Mononuclear cell (primary cell): ENCODE results near the gene PNMA6F. TPM values are rescaled to one million over a fixed set of nuclear protein-coding genes. Genes with fewer than 3 reads are reported as not detected.
"Not testable (repeated sequence)": the region's sequence is repeated elsewhere in the genome, so short reads cannot be mapped to it uniquely, and the experiment has no call there.

Experiments used
- H3K27me3 ChIP-seq: 2 replicates; pipeline ENCODE4 v1.6.0; 2011; ENCODE audit warnings: low read length, control low read depth; ENCODE audit not compliant: insufficient read depth
- H3K4me1 ChIP-seq: 2 replicates; pipeline ENCODE4 v1.5.1; 2011; ENCODE audit warnings: mild to moderate bottlenecking, low read length, control low read depth; ENCODE audit not compliant: insufficient read depth
- H3K4me3 ChIP-seq: 2 replicates; pipeline ENCODE4 v1.5.1; 2011; ENCODE audit warnings: mild to moderate bottlenecking, low read length, moderate library complexity
- H3K9me3 ChIP-seq: 2 replicates; pipeline ENCODE4 v1.5.1; 2011; ENCODE audit warnings: low read depth, mild to moderate bottlenecking, control low read depth, low read length
- total RNA-seq: library from RNA; depleted of rRNA; stranded (reverse); fragments of >200 nt; gene quantifications from one replicate; pipeline ENCODE4 v1.2.3, GENCODE V29; 2012

PNMA6F gene
- total RNA-seq, 1 donor, result not detected

DNA sequence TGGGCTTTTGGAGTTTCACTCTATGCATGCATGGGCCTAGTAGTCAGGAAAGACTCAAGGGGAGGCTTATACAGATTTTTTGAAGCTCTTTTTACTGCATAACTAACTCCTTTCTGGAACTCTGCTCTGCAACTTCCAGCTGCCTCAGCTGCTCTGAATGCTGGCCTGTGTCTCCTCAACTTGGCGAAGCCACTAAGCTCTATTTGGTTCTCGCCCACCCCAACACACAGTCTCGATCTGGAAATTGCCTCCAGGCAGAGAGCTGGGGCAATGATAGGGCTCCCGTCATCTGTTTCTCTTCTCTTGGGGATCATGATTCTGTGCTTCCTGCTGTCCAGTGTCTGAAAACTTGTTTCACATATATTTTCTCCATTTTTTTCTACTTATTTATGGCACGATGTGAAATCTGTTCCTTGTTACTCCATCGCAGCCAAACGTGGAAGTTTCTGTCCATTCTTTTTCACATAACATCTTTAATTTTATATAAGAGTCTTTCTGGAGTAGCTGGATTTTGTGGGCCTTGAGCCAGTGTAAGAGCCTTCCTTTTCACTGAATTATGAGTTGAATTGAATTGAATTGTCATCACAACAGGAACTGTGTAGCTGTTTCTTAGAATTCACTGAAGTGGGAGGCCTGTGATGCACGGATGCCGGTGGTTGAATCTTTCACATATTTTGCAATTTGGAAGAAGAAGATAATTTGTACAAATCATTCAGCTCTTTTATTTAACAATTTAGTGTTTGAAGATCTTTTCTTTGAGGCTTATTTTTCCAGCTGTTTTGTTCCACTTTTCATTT, 21.4 kb upstream of the PNMA6F start:
- no peak overlapping the region for H3K4me3 ChIP-seq
- no peaks in the 10 kb centered on the region for H3K27me3 ChIP-seq
- no peaks in the 10 kb centered on the region for H3K4me1 ChIP-seq
- no peaks in the 10 kb centered on the region for H3K9me3 ChIP-seq

DNA sequence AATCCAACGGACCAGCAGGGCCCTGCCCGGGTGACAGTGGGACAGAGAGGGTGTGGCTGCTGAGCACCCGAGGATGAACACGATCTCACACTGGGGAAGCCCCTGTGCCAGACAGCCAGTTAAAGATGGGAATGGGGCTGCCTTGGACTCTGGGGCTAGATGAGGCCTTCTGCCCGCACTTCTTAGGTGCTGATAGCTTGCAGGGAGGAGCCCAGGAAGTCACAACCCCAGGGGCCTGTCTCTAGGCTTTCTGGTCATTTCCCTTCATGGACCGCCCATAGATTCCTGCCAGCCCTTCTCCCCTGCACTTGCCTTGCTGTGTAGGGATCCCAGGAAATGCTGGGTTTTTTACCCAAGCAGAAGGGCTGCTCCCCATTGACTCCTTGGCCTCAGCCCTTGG, 18.5 kb upstream of the PNMA6F start:
- Histone ChIP-seq H3K4me3 (no peak overlapping the region), H3K27me3 (no peaks in the 10 kb centered on the region), H3K4me1 (peaks cover 12% of the 10 kb centered on the region), H3K9me3 (no peaks in the 10 kb centered on the region)

DNA sequence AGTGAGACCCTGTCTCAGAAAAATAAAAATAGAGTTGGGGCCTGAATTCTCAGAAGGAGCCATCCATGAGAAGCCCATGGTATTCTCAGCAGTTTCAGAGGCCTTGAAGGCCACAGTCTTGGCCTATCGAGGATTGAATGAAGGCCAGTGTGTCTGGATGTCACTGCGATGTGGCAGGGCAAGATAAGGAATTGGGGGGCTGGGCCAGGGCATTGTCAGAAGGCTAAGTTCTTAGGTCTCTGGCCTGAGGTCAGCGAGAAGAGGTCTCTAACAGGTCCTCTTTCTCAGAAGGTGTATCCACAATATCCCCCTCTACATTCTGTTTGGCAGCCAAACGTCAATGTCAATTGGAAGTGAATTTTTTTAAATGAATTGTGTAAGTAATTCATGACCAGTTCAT, 18.1 kb upstream of the PNMA6F start:
- Histone ChIP-seq H3K4me1 (peaks cover 12% of the 10 kb centered on the region), H3K4me3 (no peak overlapping the region), H3K27me3 (no peaks in the 10 kb centered on the region)

DNA sequence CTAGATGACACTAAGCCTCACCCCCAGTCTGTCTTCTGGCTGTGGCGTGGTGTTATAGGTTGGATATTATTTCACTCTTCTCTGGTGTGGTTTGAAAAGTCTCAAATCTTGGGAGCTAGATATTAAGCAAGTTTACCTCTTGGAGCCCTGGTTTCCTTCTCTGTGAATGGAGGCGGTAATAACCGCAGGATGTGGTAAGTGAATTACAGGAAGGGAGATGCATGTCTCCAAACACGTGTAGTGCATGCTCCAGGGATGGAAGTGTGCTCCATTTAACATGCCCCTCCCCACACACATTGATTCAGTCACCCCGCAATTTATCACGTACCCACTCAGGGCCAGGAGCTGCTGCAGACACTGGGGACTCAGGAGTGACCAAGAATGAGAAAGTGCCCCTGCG, 17.3 kb upstream of the PNMA6F start:
- Histone ChIP-seq H3K27me3 (no peaks in the 10 kb centered on the region), H3K4me3 (no peak overlapping the region), H3K9me3 (no peaks in the 10 kb centered on the region), H3K4me1 (peaks cover 12% of the 10 kb centered on the region)

More for the DNA sequence above, 18.1 kb upstream of the PNMA6F start:
- no peaks in the 10 kb centered on the region for H3K9me3 ChIP-seq

DNA sequence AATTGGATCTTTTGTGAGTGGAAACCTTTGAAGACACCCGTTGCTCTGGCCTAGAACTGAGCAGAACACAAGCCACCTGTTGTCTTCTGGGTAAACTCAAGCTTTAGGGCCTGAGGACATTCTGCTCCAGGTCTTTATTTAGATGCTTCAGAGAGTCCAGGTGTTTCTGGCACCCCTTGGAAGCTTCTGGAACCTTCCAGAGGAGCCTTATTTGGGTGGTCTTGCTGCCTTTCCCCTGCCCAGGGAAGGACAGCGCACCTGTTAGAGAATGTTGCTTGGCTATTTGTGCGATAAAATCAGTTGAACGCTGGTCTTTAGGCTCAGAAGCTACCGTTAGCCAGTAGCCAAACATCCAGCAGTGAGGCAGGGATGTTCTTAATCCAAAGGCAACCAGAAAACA, 15.4 kb upstream of the PNMA6F start:
- H3K4me1 ChIP-seq, result peaks cover 12% of the 10 kb centered on the region
- H3K4me3 ChIP-seq, result no peak overlapping the region
- H3K9me3 ChIP-seq, result no peaks in the 10 kb centered on the region
- H3K27me3 ChIP-seq, result no peaks in the 10 kb centered on the region

DNA sequence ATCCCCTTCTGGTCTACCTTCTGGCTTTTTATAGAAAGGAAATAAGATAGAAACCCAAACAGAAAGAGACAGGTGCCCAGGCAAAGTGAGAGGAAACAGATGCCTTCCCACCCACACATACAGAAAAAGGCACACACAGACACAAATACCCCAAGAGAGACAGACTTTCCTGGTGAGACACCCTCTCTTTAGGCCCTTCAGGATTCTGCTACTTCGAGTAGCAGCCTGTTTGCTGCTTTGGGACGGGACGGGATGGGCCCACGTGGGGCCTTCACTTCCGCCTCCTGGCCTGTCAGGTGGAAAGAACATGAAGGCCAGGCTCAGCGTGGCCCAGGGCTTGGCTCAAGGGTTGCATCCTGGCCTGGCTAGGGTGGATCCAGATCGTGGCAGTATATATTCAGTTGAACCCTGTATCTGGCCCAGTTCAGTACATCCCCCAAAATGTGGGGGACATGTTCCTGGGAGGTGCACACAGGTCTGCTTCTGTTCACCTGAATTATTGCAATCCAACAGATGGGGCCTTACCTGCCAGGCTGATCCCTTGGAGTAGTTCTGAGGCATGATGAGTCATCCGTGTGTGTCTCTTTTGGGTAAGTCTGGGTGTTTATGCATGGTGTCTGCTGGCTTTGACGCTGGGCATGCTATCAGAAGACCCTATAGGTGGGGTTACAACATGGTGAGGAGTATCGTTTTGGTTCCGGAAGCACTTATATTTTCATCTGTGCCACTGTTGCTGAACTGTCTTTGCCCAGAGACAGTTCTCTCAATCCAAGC, 14.7 kb upstream of the PNMA6F start:
- Histone ChIP-seq H3K4me1 (peaks cover 12% of the 10 kb centered on the region), H3K27me3 (no peaks in the 10 kb centered on the region), H3K9me3 (no peaks in the 10 kb centered on the region), H3K4me3 (no peak overlapping the region)

DNA sequence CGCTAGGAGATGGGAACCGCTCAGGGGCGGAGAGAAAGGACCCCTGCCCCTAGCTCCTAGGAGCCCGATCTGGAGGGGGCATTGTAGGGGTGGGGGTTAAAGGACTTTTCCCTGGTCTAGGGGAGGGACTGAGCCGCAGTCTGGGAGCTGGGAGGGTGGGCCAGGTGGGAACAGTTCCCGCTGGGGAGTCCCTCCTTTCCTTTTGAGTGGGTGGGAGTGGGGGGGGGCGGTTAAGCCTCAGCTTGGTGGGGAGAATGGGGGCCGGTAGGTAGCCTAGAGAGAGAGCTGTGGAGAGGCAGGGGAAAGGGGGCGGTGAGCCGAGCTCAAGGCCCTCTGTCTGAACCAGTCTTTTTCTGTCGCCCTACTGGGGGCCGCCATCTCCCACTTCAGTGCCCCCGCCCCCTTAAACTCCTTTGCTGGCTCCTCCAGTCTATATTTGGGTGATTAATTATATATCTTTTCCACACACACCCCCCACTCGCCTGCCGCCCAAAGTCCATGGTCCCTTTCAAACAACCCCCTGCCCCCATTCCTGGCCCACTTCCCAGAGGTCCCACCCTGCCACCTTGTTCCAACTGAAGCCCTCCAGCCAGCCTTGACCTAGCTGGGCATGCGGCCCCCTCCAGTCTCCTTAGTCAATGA, 13.2 kb upstream of the PNMA6F start:
- Histone ChIP-seq H3K4me3 (peak overlapping the region; percentile 46), H3K4me1 (peaks cover 12% of the 10 kb centered on the region), H3K27me3 (no peaks in the 10 kb centered on the region), H3K9me3 (no peaks in the 10 kb centered on the region)

DNA sequence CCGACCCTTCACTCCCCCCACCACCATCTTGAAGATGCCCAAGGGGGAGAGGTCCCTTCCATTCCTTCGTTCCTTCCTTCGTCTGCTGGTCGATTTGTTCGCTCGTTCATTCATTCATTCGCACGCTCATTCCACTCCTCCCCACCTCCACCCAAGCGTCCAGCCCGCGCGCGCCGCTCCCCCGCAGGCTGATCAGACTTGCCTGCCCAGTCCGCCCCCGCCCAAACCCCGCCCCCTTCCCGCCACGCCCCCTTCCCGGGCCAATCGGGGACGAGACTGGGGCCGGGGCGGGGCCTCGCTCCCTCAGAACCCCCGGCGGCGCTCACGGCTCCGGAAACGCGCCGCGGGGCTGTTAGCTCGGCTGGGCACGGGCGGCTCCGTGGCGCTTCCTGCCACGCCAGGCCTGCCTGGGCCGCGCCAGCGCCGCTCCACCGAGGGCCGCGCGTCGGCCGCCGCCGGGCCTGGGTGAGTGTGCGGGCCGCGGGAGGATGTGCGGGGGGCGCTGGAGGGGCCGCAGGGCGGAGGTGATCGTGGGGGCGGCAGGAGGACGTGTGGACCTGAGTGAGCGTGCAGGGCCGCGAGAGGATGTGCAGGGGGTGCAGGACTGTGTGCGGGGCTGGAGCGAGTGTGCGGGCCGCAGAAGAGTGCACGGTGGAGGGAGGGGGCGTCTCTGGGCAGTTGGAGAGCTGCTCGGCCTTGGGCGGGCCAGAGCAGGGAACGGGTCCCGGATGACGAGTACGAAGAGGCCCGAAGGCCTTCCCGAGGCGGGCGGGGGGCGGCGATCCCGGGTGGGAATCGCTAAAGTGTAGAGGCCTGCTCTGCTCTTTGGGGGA, 12.5 kb upstream of the PNMA6F start, which contains the start of gene ZNF275:
ZNF275 (plus strand) TSS at position 333 of the 833 bp plus-strand sequence. CDS start 2,527 bp downstream, outside the sequence.
- no peaks in the 10 kb centered on the region for H3K9me3 ChIP-seq
- peak within 1 kb of the TSS; percentile 46 for H3K4me3 ChIP-seq
- H3K27me3 ChIP-seq, result no peaks in the 10 kb centered on the region
- H3K4me1 ChIP-seq, result peaks cover 12% of the 10 kb centered on the region

DNA sequence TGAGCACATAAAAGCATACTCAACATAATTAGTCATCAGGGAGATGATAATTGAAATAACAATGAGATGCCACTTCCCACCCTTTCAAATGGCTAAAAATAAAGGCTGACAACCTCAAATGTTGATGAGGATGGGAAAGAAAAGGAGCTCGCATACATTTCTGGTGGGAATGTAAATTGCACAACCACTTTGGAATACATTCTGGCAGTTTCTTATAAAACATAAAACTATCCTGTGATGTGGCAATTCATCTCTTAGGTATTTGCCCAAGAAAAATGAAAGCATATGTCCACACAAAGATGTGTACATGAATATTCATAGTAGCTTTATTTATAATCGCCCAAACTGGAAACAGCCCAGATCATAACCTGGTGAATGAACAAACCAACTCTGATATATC, 11.7 kb upstream of the PNMA6F start:
- no peaks in the 10 kb centered on the region for H3K9me3 ChIP-seq
- no peak overlapping the region for H3K4me3 ChIP-seq
- peaks cover 12% of the 10 kb centered on the region for H3K4me1 ChIP-seq
- no peaks in the 10 kb centered on the region for H3K27me3 ChIP-seq

DNA sequence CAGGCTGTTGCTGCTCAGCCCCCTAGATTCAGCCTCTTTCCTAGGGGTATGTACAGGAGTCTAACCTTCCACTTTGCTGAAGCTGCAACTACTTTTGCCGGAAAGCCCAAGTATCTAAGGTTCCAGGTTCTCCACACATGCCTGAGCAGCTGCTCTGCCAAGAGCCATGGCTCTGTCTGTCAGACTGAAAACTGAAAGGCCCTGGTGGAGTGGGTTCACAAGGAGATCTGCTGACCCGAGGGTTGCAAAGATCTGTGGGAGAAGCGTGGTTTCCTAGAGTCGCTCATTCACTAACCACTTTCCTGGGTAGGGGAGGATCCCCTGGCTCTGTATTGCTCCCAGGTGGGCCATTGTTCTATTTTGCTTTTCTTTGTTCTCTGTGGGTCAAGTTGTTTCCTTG, 6.0 kb upstream of the PNMA6F start:
- Histone ChIP-seq H3K27me3 (peaks cover 4% of the 10 kb centered on the region), H3K4me1 (no peaks in the 10 kb centered on the region), H3K9me3 (no peaks in the 10 kb centered on the region), H3K4me3 (no peak overlapping the region)

DNA sequence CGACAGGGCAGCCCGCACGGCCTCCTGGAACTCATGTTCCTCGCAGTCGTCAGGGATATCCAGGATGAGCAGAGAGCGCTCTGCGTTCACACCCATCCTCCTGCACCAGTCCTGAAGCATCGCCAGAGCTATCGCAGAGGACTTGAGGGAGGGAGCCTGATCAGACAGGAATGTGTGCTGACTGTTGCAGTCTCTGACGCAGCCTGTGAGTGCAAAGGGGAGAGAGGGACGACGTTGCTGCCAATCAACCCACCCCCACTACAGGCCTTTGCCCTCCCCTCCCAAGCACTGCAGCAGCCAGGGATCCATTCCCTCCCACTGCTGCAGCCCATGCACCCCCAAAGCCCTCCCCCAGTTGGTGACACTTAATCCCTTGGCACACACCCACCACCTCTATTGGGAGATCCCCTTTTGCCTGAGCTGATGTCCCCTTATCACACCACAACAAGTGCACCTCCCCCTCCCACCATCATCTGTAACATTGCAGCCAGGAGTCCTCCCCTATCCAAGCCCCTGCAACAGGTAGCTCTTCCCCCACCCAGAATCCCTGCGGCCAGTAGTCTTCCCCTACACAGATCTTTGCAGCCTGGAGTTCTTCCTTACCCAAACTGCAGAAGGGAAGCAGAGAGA, 897 bp downstream of the PNMA6F start:
- Histone ChIP-seq H3K9me3 (no peaks in the 10 kb centered on the region), H3K4me3 (no peak overlapping the region), H3K4me1 (no peaks in the 10 kb centered on the region), H3K27me3 (peaks cover 12% of the 10 kb centered on the region)

DNA sequence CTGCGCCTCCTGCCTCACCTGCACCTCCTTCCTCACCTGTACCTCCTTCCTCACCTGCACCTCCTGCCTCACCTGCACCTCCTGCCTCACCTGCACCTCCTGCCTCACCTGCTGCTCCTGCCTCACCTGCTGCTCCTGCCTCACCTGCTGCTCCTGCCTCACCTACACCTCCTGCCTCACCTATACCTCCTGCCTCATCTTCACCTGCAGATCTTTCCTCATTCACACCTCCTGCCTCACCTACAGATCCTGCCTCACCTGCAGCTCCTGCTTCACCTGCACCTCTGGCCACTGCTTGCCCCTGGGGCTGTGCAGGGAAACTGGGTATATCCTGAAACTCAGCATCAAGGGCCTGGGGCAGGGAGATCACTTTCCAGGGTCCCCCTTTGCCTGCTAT, 1.5 kb downstream of the PNMA6F start:
- H3K27me3 ChIP-seq, result peaks cover 12% of the 10 kb centered on the region
- H3K4me1 ChIP-seq, result not testable (repeated sequence)

DNA sequence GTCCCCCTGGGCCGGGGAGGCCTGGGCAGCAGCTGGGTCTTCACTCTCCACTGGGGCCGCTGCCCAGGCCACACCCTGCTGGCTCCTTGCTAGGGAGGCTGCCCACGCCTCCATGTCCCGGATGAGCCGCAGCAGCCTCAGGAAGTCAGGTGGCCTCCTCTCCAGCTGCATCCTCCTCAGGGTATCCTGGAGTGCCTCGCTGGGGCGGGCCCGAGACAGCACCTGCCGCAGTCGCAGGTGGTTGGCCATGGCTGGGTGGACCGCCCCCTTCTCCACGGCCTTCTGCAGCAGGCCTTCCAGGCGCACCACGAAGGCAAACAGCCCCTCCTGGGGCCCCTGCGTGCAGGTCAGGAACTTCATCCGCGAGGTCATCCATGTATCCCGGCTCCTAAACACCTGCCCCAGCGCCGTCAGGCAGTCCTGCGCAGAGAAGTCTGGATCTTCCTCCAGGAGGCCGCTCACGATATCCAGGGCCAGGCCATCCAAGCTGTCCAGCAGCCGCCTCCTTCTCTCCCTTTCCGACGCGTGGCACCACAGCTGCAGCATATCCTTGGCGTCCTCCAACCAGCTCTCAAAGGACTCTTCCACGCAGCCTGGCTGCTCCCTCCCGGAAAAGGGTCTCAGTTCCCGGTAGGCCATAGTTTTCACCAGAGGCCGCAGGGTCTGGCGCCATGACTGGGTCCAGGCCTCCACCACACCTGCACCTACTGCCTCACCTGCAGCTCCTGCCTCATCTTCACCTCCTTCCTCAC, 2.1 kb downstream of the PNMA6F start:
- Histone ChIP-seq H3K27me3 (peaks cover 12% of the 10 kb centered on the region), H3K4me3 (no peak overlapping the region), H3K4me1 (no peaks in the 10 kb centered on the region), H3K9me3 (no peaks in the 10 kb centered on the region)

More for the DNA sequence above, 1.5 kb downstream of the PNMA6F start:
- H3K4me3 ChIP-seq, H3K9me3 ChIP-seq: not testable (repeated sequence)

DNA sequence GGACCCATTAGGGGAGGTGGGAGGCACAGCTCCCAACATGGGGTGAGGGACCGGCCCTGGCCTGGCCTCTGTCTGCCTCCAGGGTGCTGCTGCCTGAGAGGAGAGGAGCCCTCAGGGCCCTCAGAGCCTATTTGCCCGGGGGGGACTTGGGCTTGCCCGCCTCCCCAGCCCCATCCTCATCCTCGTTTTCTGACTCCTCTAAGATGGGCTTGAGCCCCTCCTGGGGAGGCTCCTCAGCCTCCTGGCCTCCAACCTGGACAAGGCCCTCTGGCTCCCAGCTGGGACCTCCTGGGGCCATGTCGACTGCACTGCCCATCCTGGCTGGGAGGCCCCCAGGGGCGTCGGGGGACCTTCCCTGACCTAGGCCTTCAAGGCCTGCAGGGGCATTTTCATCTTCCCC, 2.8 kb downstream of the PNMA6F start:
- Histone ChIP-seq H3K27me3 (peaks cover 12% of the 10 kb centered on the region), H3K4me1 (no peaks in the 10 kb centered on the region), H3K4me3 (no peak overlapping the region), H3K9me3 (no peaks in the 10 kb centered on the region)
